WTC11 (cell line): ENCODE data around the gene CLMP.

Source experiments
- ARID4B ChIP-seq: sonication (generic); formaldehyde crosslinking; IDR thresholded peaks from 2 replicates; pipeline ENCODE4 v1.8.0; 2023; ENCODE audit warnings: missing genetic modification reagents, mild to moderate bottlenecking, borderline replicate concordance
- CREM ChIP-seq: sonication (generic); formaldehyde crosslinking; IDR thresholded peaks from 2 replicates; pipeline ENCODE4 v1.8.1; 2022; ENCODE audit warnings: mild to moderate bottlenecking, missing genetic modification reagents, moderate library complexity
- CTCF ChIP-seq: fragments of 200-600 bp; IDR thresholded peaks from 2 replicates; pipeline ENCODE4 v1.8.0; 2022; ENCODE audit warnings: antibody characterized with exemption
- E2F4 ChIP-seq: sonication (generic); formaldehyde crosslinking; IDR thresholded peaks from 2 replicates; pipeline ENCODE4 v1.8.1; 2022; ENCODE audit warnings: low read depth, mild to moderate bottlenecking, moderate library complexity, missing genetic modification reagents, borderline replicate concordance
- MAX ChIP-seq: sonication (generic); formaldehyde crosslinking; IDR thresholded peaks from 2 replicates; pipeline ENCODE4 v1.8.0; 2022; ENCODE audit warnings: mild to moderate bottlenecking, missing genetic modification reagents

- no peak for TF ChIP-seq CTCF
- no peak for TF ChIP-seq E2F4
- TF ChIP-seq CREM (CRISPR knock-in tag) = no peak
- TF ChIP-seq MAX (CRISPR knock-in tag) = 0 out of 2 replicates have a peak, but pooled peaks have one; percentile 72
- TF ChIP-seq ARID4B (CRISPR knock-in tag) = peak; percentile 44; the same call in 1 of the 2 replicates
These were observed 1.1 kb upstream of the CLMP start for GRCh38 chr11:123196060-123196714.
